ENCODE measurements around the gene BAZ2B.

- no peak for TF ChIP-seq EZH2 (IDR thresholded peaks at IDR 0.05; ENCODE audit: borderline replicate concordance, low read depth, low read length, severe bottlenecking)
- no peak for TF ChIP-seq POLR2A (IDR thresholded peaks at IDR 0.05; ENCODE audit: low read depth, low read length)
- no peak for TF ChIP-seq CTCF (IDR thresholded peaks at IDR 0.05; ENCODE audit: extremely low read depth in 1 of 2, insufficient read depth in 1 of 2, low read depth in 1 of 2, low read length in 2 of 2)
- no peak for TF ChIP-seq MAX (IDR thresholded peaks at IDR 0.05; ENCODE audit: insufficient read depth, insufficient read length)
- TF ChIP-seq POLR2AphosphoS5 (IDR thresholded peaks at IDR 0.05; ENCODE audit: insufficient read depth, low read depth, low read length): no peak
These were observed 64.5 kb downstream of the BAZ2B start for GRCh38 chr2:159551806-159552205.

All from endothelial cell of umbilical vein (primary cell).